Measurements from ENCODE around the gene COTL1.
"Not testable (repeated sequence)": the region's sequence is repeated elsewhere in the genome, so short reads cannot be mapped to it uniquely, and the experiment has no call there.

Gene COTL1

GRCh38 chr16:84524941-84525581 is 92.8 kb downstream of the COTL1 start:
- not testable (repeated sequence) for DNase-seq

- DNase-seq, result no peak
These were observed 93.4 kb downstream of the COTL1 start for GRCh38 chr16:84524346-84524920.

DNA sequence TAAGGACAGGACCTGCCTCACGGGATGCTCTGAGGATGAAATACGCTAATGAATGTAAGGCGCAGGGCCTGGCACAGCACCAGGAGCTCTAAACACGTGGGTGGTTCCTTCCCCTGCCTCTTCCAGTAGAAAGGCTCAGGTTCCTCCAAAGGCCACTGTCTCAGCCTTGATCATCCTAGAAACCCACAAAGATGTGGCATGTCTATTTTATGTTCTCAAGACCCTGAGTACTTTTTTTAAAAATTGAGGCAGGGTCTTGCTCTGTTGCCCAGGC is 96.4 kb downstream of the COTL1 start:
- DNase-seq, result no peak

- DNase-seq, result no peak
These were observed 97.0 kb downstream of the COTL1 start for GRCh38 chr16:84520725-84521496.

DNA sequence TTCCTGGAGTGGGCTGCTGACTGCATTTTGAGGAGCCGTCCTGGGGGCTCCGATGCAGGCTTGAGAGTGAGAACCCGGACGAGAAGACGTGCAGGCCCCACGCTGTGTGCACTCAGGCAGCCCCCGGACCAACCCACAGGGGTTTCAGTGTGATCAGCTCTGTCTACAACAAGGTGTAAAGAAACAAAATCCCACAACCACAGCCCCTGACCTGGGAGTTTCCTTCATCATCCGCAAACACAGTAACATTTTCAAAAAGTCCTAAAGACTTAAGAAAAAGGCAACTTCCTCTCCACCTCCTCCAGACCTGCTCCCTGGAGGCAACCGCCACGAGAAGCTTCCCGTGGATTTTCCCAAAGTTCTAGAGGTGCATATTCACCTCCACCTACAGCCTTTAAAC is 98.0 kb downstream of the COTL1 start:
- no peak for DNase-seq

GRCh38 chr16:84518804-84519341 is 99.0 kb downstream of the COTL1 start:
- DNase-seq, result peak; percentile 14 to 35

GRCh38 chr16:84518220-84518619 is 99.7 kb downstream of the COTL1 start:
- not testable (repeated sequence) for DNase-seq

- DNase-seq, result no peak
These were observed 100.5 kb downstream of the COTL1 start for GRCh38 chr16:84517366-84517765.

All from stimulated activated CD4-positive, alpha-beta T cell treated with anti-CD3 and anti-CD28 coated beads, Interleukin-4, amount 100 ng/mL, for 4 hours (primary cell).